Activated CD4-positive, alpha-beta T cell treated with anti-CD3 and anti-CD28 coated beads, Interleukin-2, amount 10 ng/mL, durations not matched to agents 7 days and 5 days (primary cell): ENCODE results near the gene AMIGO1. TPM values are rescaled to one million over a fixed set of nuclear protein-coding genes. Genes with fewer than 3 reads are reported as not detected.

Experiments used
- CTCF ChIA-PET: fragments of 350-600 bp; sonication (Branson Sonifier 250); formaldehyde crosslinking; loops from one replicate; lab custom pipeline; 2021; ENCODE audit warnings: antibody characterized with exemption; lab: Charles Lee
- POLR2A ChIA-PET: fragments of 350-600 bp; sonication (Branson Sonifier 250); formaldehyde crosslinking; loops from one replicate; lab custom pipeline; 2021; ENCODE audit warnings: antibody characterized with exemption; lab: Charles Lee
- DNase-seq: peaks from one replicate; pipeline ENCODE4 v3.0.0-alpha.2; 2020
- H3K27ac Mint-ChIP-seq: one replicate; pipeline ENCODE4 v1.8.0; 2021; ENCODE audit warnings: mild to moderate bottlenecking, moderate library complexity, mixed read lengths
- H3K27me3 Mint-ChIP-seq: one replicate; pipeline ENCODE4 v1.8.0; 2021; ENCODE audit warnings: mixed read lengths
- H3K36me3 Mint-ChIP-seq: one replicate; pipeline ENCODE4 v1.8.0; 2021; ENCODE audit warnings: low read depth, mixed read lengths
- H3K4me1 Mint-ChIP-seq: one replicate; pipeline ENCODE4 v1.8.0; 2021; ENCODE audit warnings: mixed read lengths
- H3K4me3 Mint-ChIP-seq: one replicate; pipeline ENCODE4 v1.8.0; 2021; ENCODE audit warnings: mild to moderate bottlenecking, moderate library complexity, mixed read lengths
- H3K9me3 Mint-ChIP-seq: one replicate; pipeline ENCODE4 v1.8.0; 2021; ENCODE audit warnings: mixed read lengths
- total RNA-seq, 2 experiments: library from RNA; stranded (reverse); gene quantifications; one replicate each; pipeline ENCODE4 v1.2.3, GENCODE V29; 2021

Gene AMIGO1
- total RNA-seq, 2 experiments from 2014 or later, result 5.8 to 7.6 TPM

GRCh38 chr1:109498161-109498801, 11.2 kb downstream of the AMIGO1 start:
- H3K36me3 Mint-ChIP-seq, result peaks cover 67% of the 10 kb centered on the region
- H3K9me3 Mint-ChIP-seq, result no peaks in the 10 kb centered on the region

GRCh38 chr1:109497449-109498160, 11.9 kb downstream of the AMIGO1 start:
- DNase-seq, result no peak
- Mint-ChIP-seq H3K27ac (peak overlapping the region; percentile 78), H3K4me1 (peaks cover 85% of the 10 kb centered on the region), H3K9me3 (no peaks in the 10 kb centered on the region), H3K36me3 (peaks cover 63% of the 10 kb centered on the region), H3K27me3 (no peaks in the 10 kb centered on the region), H3K4me3 (no peak overlapping the region)
- CTCF ChIA-PET, result interaction anchor here (1.0 to 43.6 kb wide), 4 partner anchors 15 to 283 kb away, joined by 3 to 1139 read pairs (median 4); partner anchors contain the start of genes AMIGO1 and GPR61
- POLR2A ChIA-PET, result no interaction called here

More at GRCh38 chr1:109498161-109498801, 11.2 kb downstream of the AMIGO1 start:
- CTCF ChIA-PET, result interaction anchor here (0.6 to 43.6 kb wide), 7 partner anchors 16 to 828 kb away, joined by 3 to 1139 read pairs (median 3); partner anchors contain the start of genes AMIGO1 and GPR61
- no peaks in the 10 kb centered on the region for H3K27me3 Mint-ChIP-seq
- no peak overlapping the region for H3K4me3 Mint-ChIP-seq
- peak overlapping the region; percentile 78 for H3K27ac Mint-ChIP-seq
- peaks cover 89% of the 10 kb centered on the region for H3K4me1 Mint-ChIP-seq
- POLR2A ChIA-PET, result no interaction called here
- peak; percentile 26 for DNase-seq

- Mint-ChIP-seq H3K27ac (no peak overlapping the region), H3K4me3 (peak overlapping the region; percentile 98), H3K4me1 (peaks cover 70% of the 10 kb centered on the region), H3K27me3 (no peaks in the 10 kb centered on the region), H3K36me3 (peaks cover 62% of the 10 kb centered on the region), H3K9me3 (no peaks in the 10 kb centered on the region)
- CTCF ChIA-PET, result interaction anchor here (3.7 to 43.6 kb wide), 2 partner anchors 12 to 28 kb away, joined by 35 to 1139 read pairs; partner anchors contain the start of genes AMIGO1, ATXN7L2 and GPR61
- no peak for DNase-seq
- POLR2A ChIA-PET, result no interaction called here
Observed at GRCh38 chr1:109495738-109496137, 13.8 kb downstream of the AMIGO1 start.

- Mint-ChIP-seq H3K27me3 (no peaks in the 10 kb centered on the region), H3K27ac (peak within 1 kb of the TSS; percentile 89), H3K36me3 (peaks cover 54% of the 10 kb centered on the region), H3K4me3 (peak within 1 kb of the TSS; percentile 98), H3K9me3 (no peaks in the 10 kb centered on the region), H3K4me1 (peaks cover 56% of the 10 kb centered on the region)
- ChIA-PET POLR2A (interaction anchor here (0.5 kb wide), 1 partner anchor 40 kb away, joined by 4 read pairs; no protein-coding TSS in a partner anchor), CTCF (interaction anchor here (0.7 to 43.6 kb wide), 9 partner anchors 10 to 623 kb away, joined by 3 to 1139 read pairs (median 4); partner anchors contain the start of genes AHCYL1, AMIGO1, ATXN7L2 and GPR61)
- peak; percentile 91 for DNase-seq
Observed at GRCh38 chr1:109493805-109494539, 15.6 kb downstream of the AMIGO1 start, which contains the start of gene CYB561D1. Gene CYB561D1, plus strand, starts transcription at chr1:109494094. Its CDS starts 46 bp downstream, at chr1:109494140.

GRCh38 chr1:109493227-109493626, 16.3 kb downstream of the AMIGO1 start:
- H3K4me1 Mint-ChIP-seq, result peaks cover 50% of the 10 kb centered on the region
- H3K27me3 Mint-ChIP-seq, result no peaks in the 10 kb centered on the region
- H3K27ac Mint-ChIP-seq, result peak overlapping the region; percentile 9
- peaks cover 51% of the 10 kb centered on the region for H3K36me3 Mint-ChIP-seq
- H3K9me3 Mint-ChIP-seq, result no peaks in the 10 kb centered on the region
- DNase-seq, result no peak
- peak overlapping the region; percentile 98 for H3K4me3 Mint-ChIP-seq
- POLR2A ChIA-PET, result interaction anchor here (0.5 to 1.6 kb wide), 2 partner anchors 10 to 41 kb away, joined by 4 to 5 read pairs; partner anchors contain the start of gene ATXN7L2
- CTCF ChIA-PET, result interaction anchor here (0.7 to 43.6 kb wide), 7 partner anchors 9 to 624 kb away, joined by 3 to 1139 read pairs (median 8); partner anchors contain the start of genes AMIGO1, ATXN7L2, GPR61 and STRIP1

GRCh38 chr1:109492779-109493178, 16.7 kb downstream of the AMIGO1 start:
- POLR2A ChIA-PET, result interaction anchor here (1.6 kb wide), 1 partner anchor 9 kb away, joined by 5 read pairs; the partner anchor contains the start of gene ATXN7L2

GRCh38 chr1:109491372-109491771, 18.2 kb downstream of the AMIGO1 start:
- DNase-seq, result no peak
- peaks cover 40% of the 10 kb centered on the region for H3K4me1 Mint-ChIP-seq
- H3K4me3 Mint-ChIP-seq, result no peak overlapping the region
- H3K36me3 Mint-ChIP-seq, result peaks cover 41% of the 10 kb centered on the region
- no peak overlapping the region for H3K27ac Mint-ChIP-seq
- H3K27me3 Mint-ChIP-seq, result no peaks in the 10 kb centered on the region
- CTCF ChIA-PET, result interaction anchor here (1.1 to 43.6 kb wide), 6 partner anchors 8 to 148 kb away, joined by 3 to 1139 read pairs (median 4); partner anchors contain the start of genes AMIGO1, ATXN7L2, GPR61 and PSMA5
- POLR2A ChIA-PET, result interaction anchor here (0.5 kb wide), 1 partner anchor 410 kb away, joined by 3 read pairs; no protein-coding TSS in a partner anchor
- H3K9me3 Mint-ChIP-seq, result no peaks in the 10 kb centered on the region

More at GRCh38 chr1:109492779-109493178, 16.7 kb downstream of the AMIGO1 start:
- Mint-ChIP-seq H3K4me1 (peaks cover 46% of the 10 kb centered on the region), H3K27me3 (no peaks in the 10 kb centered on the region), H3K27ac (peak overlapping the region; percentile 25), H3K36me3 (peaks cover 47% of the 10 kb centered on the region), H3K9me3 (no peaks in the 10 kb centered on the region), H3K4me3 (peak overlapping the region; percentile 98)
- CTCF ChIA-PET, result interaction anchor here (0.9 to 43.6 kb wide), 6 partner anchors 9 to 98 kb away, joined by 3 to 1139 read pairs (median 10); partner anchors contain the start of genes AMIGO1, ATXN7L2 and GPR61
- DNase-seq, result no peak

- Mint-ChIP-seq H3K36me3 (peaks cover 40% of the 10 kb centered on the region), H3K9me3 (no peaks in the 10 kb centered on the region), H3K4me3 (no peak overlapping the region), H3K27ac (peak overlapping the region; percentile 64), H3K4me1 (peaks cover 39% of the 10 kb centered on the region), H3K27me3 (no peaks in the 10 kb centered on the region)
- DNase-seq, result no peak
- POLR2A ChIA-PET, result interaction anchor here (0.5 kb wide), 1 partner anchor 410 kb away, joined by 3 read pairs; no protein-coding TSS in a partner anchor
- CTCF ChIA-PET, result interaction anchor here (1.0 to 43.6 kb wide), 8 partner anchors 8 to 149 kb away, joined by 3 to 1139 read pairs (median 4); partner anchors contain the start of genes AMIGO1, ATXN7L2, GNAI3 and GPR61
Observed at GRCh38 chr1:109490934-109491302, 18.6 kb downstream of the AMIGO1 start.

- H3K36me3 Mint-ChIP-seq, result peaks cover 37% of the 10 kb centered on the region
- ChIA-PET POLR2A (interaction anchor here (0.5 to 1.2 kb wide), 2 partner anchors 13 to 409 kb away, joined by 3 read pairs; no protein-coding TSS in a partner anchor), CTCF (interaction anchor here (0.6 to 43.6 kb wide), 11 partner anchors 11 to 1034 kb away, joined by 3 to 1139 read pairs (median 3); partner anchors contain the start of genes AMIGO1, GNAI3, GPR61 and PSMA5)
- H3K4me3 Mint-ChIP-seq, result no peak overlapping the region
- no peaks in the 10 kb centered on the region for H3K27me3 Mint-ChIP-seq
- DNase-seq, result peak; percentile 84
- peak overlapping the region; percentile 64 for H3K27ac Mint-ChIP-seq
- H3K9me3 Mint-ChIP-seq, result no peaks in the 10 kb centered on the region
- peaks cover 36% of the 10 kb centered on the region for H3K4me1 Mint-ChIP-seq
Observed at GRCh38 chr1:109490029-109490933, 19.2 kb downstream of the AMIGO1 start.

GRCh38 chr1:109488696-109489095, 20.8 kb downstream of the AMIGO1 start:
- Mint-ChIP-seq H3K36me3 (peaks cover 27% of the 10 kb centered on the region), H3K27ac (no peak overlapping the region), H3K9me3 (no peaks in the 10 kb centered on the region), H3K4me1 (peaks cover 37% of the 10 kb centered on the region), H3K4me3 (no peak overlapping the region), H3K27me3 (no peaks in the 10 kb centered on the region)
- DNase-seq, result no peak
- POLR2A ChIA-PET, result no interaction called here
- CTCF ChIA-PET, result interaction anchor here (43.6 kb wide), 1 partner anchor 35 kb away, joined by 1139 read pairs; the partner anchor contains the start of genes AMIGO1 and GPR61
